Kidney epithelial cell (primary cell): Measurements from ENCODE around the gene SPAAR. TPM values are rescaled to one million over a fixed set of nuclear protein-coding genes. Genes with fewer than 3 reads are reported as not detected.

Source experiments
- DNase-seq: peaks from one replicate; pipeline ENCODE4 v3.0.0-alpha.2; 2010; ENCODE audit warnings: low read depth
- H3K27me3 ChIP-seq: 2 replicates; pipeline ENCODE4 v1.6.0; 2011; ENCODE audit warnings: low read length; ENCODE audit not compliant: control insufficient read depth, insufficient read depth
- H3K36me3 ChIP-seq: 2 replicates; pipeline ENCODE4 v1.5.1; 2011; ENCODE audit warnings: low read length; ENCODE audit not compliant: control insufficient read depth, insufficient read depth
- H3K4me3 ChIP-seq: 2 replicates; pipeline ENCODE4 v1.5.1; 2011; ENCODE audit warnings: low read depth, mild to moderate bottlenecking, control low read depth, low read length
- CTCF ChIP-seq: IDR thresholded peaks from 2 replicates; pipeline ENCODE4 v1.5.1; 2011; ENCODE audit warnings: mild to moderate bottlenecking, moderate library complexity, low read length, control low read depth, inconsistent platforms; ENCODE audit not compliant: insufficient read depth, poor library complexity, severe bottlenecking
- total RNA-seq: library from RNA; depleted of rRNA; stranded (reverse); fragments of >200 nt; gene quantifications from 2 replicates; pipeline ENCODE4 v1.2.3, GENCODE V29; 2015

The SPAAR gene
- total RNA-seq, 1 donor from 2014 or later: not detected

- Histone ChIP-seq H3K4me3 (no peak overlapping the region), H3K27me3 (no peaks in the 10 kb centered on the region), H3K36me3 (no peaks in the 10 kb centered on the region)
- DNase-seq: no peak
- TF ChIP-seq CTCF: no peak
Observed at GRCh38 chr9:35905051-35905781, 4.1 kb upstream of the SPAAR start.

- Histone ChIP-seq H3K4me3 (no peak within 1 kb of the TSS), H3K27me3 (no peaks in the 10 kb centered on the region), H3K36me3 (no peaks in the 10 kb centered on the region)
- no peak for TF ChIP-seq CTCF
- DNase-seq: peak; percentile 80
Observed at GRCh38 chr9:35905912-35906679, 3.2 kb upstream of the SPAAR start, which contains the start of gene HRCT1. Gene HRCT1 (plus strand): TSS chr9:35906202. CDS start chr9:35906288, 86 bp downstream.

- H3K4me3 ChIP-seq: no peak overlapping the region
- DNase-seq: no peak
- TF ChIP-seq CTCF: no peak
- H3K27me3 ChIP-seq: no peaks in the 10 kb centered on the region
- H3K36me3 ChIP-seq: no peaks in the 10 kb centered on the region
Observed at GRCh38 chr9:35906923-35907699, 2.2 kb upstream of the SPAAR start.

GRCh38 chr9:35907711-35908503 lies 1.4 kb upstream of the SPAAR start:
- no peak for TF ChIP-seq CTCF
- DNase-seq: peak; percentile 79
- Histone ChIP-seq H3K4me3 (no peak overlapping the region), H3K36me3 (no peaks in the 10 kb centered on the region), H3K27me3 (no peaks in the 10 kb centered on the region)

GRCh38 chr9:35908504-35909125 lies 675 bp upstream of the SPAAR start:
- Histone ChIP-seq H3K27me3 (no peaks in the 10 kb centered on the region), H3K36me3 (no peaks in the 10 kb centered on the region), H3K4me3 (no peak overlapping the region)
- TF ChIP-seq CTCF: no peak
- no peak for DNase-seq
